OCI-LY1 (cell line): ENCODE results near the gene EPDR1.

Source experiments
- H2AFZ ChIP-seq: fragments of 200-600 bp; sonication (generic), shearing (Covaris generic); 2 replicates; pipeline ENCODE4 v1.6.0; 2014; ENCODE audit warnings: antibody characterized with exemption, mild to moderate bottlenecking, low read length
- H3F3A ChIP-seq: fragments of 200-600 bp; sonication (generic), shearing (Covaris generic); 2 replicates; pipeline ENCODE4 v1.6.0; 2014; ENCODE audit warnings: mild to moderate bottlenecking, antibody characterized with exemption, low read length, moderate library complexity; ENCODE audit not compliant: insufficient read depth
- H3K27ac ChIP-seq: fragments of 200-600 bp; sonication (generic); 2 replicates; pipeline ENCODE4 v1.5.1; 2014; ENCODE audit warnings: low read length, mixed run types, mild to moderate bottlenecking, low read depth; ENCODE audit not compliant: poor library complexity, severe bottlenecking
- H3K27me3 ChIP-seq: fragments of 200-600 bp; sonication (generic); 2 replicates; pipeline ENCODE4 v1.6.0; 2014; ENCODE audit warnings: antibody characterized with exemption, mild to moderate bottlenecking, low read length, moderate library complexity; ENCODE audit not compliant: insufficient read depth
- H3K36me3 ChIP-seq: fragments of 200-600 bp; sonication (generic); 2 replicates; pipeline ENCODE4 v1.6.1; 2014; ENCODE audit warnings: mild to moderate bottlenecking, antibody characterized with exemption, low read length, moderate library complexity, mixed read lengths; ENCODE audit not compliant: insufficient read depth
- H3K4me1 ChIP-seq: fragments of 200-600 bp; sonication (generic); 2 replicates; pipeline ENCODE4 v1.5.1; 2014; ENCODE audit warnings: mild to moderate bottlenecking, low read length, moderate library complexity; ENCODE audit not compliant: insufficient read depth, severe bottlenecking
- H3K4me2 ChIP-seq: fragments of 200-600 bp; sonication (generic), shearing (Covaris generic); 2 replicates; pipeline ENCODE4 v1.6.1; 2014; ENCODE audit warnings: low read length
- H3K4me3 ChIP-seq: fragments of 200-600 bp; sonication (generic); 2 replicates; pipeline ENCODE4 v1.5.1; 2014; ENCODE audit warnings: low read length, low read depth, mild to moderate bottlenecking, mixed read lengths; ENCODE audit not compliant: poor library complexity, severe bottlenecking
- H3K79me2 ChIP-seq: fragments of 200-600 bp; shearing (Covaris generic); 2 replicates; pipeline ENCODE4 v1.6.1; 2016; ENCODE audit warnings: mixed run types, low read length, mixed read lengths; ENCODE audit not compliant: insufficient read depth
- H3K9ac ChIP-seq: fragments of 200-600 bp; sonication (generic), shearing (Covaris generic); 2 replicates; pipeline ENCODE4 v1.6.1; 2014; ENCODE audit warnings: mild to moderate bottlenecking, low read length, mixed read lengths
- H3K9me2 ChIP-seq: fragments of 200-600 bp; sonication (generic), shearing (Covaris generic); 2 replicates; pipeline ENCODE4 v1.6.1; 2014; ENCODE audit warnings: low read depth, mild to moderate bottlenecking, low read length, mixed read lengths
- H3K9me3 ChIP-seq: fragments of 200-600 bp; shearing (Covaris generic); 2 replicates; pipeline ENCODE4 v1.6.1; 2014; ENCODE audit warnings: low read length, mixed read lengths
- H4K20me1 ChIP-seq: fragments of 200-600 bp; sonication (generic), shearing (Covaris generic); 2 replicates; pipeline ENCODE4 v1.6.0; 2016; ENCODE audit warnings: mild to moderate bottlenecking, low read length; ENCODE audit not compliant: insufficient read depth
- CTCF ChIP-seq: fragments of 200-600 bp; sonication (generic), shearing (Covaris generic); IDR thresholded peaks from 2 replicates; pipeline ENCODE4 v1.5.1; 2017; ENCODE audit warnings: mild to moderate bottlenecking, antibody characterized with exemption, low read length, moderate library complexity, mixed read lengths
- EZH2 ChIP-seq: fragments of 200-600 bp; sonication (generic), shearing (Covaris generic); IDR thresholded peaks from 2 replicates; pipeline ENCODE4 v1.8.0; 2017; ENCODE audit warnings: borderline replicate concordance, mixed run types, mild to moderate bottlenecking, antibody characterized with exemption, low read length, moderate library complexity, mixed read lengths

The EPDR1 gene

GRCh38 chr7:37943905-37944736 lies 23.7 kb downstream of the EPDR1 start:
- H3K27me3 ChIP-seq: no peaks in the 10 kb centered on the region; the same call in 1 of the 2 replicates
- H3F3A ChIP-seq: no peaks in the 10 kb centered on the region
- no peaks in the 10 kb centered on the region for H3K79me2 ChIP-seq
- no peaks in the 10 kb centered on the region for H3K4me1 ChIP-seq
- no peak overlapping the region for H2AFZ ChIP-seq
- no peak overlapping the region for H3K9ac ChIP-seq
- no peaks in the 10 kb centered on the region for H3K9me2 ChIP-seq
- no peak overlapping the region for H3K27ac ChIP-seq
- H4K20me1 ChIP-seq: no peaks in the 10 kb centered on the region
- H3K36me3 ChIP-seq: no peaks in the 10 kb centered on the region
- H3K4me3 ChIP-seq: no peak overlapping the region
- no peaks in the 10 kb centered on the region for H3K9me3 ChIP-seq
- no peak overlapping the region for H3K4me2 ChIP-seq
- no peak for TF ChIP-seq EZH2
- no peak for TF ChIP-seq CTCF

GRCh38 chr7:37944737-37945054 lies 24.3 kb downstream of the EPDR1 start:
- Histone ChIP-seq H2AFZ (no peak overlapping the region), H3K4me3 (no peak overlapping the region), H3K27ac (no peak overlapping the region), H3K9me3 (no peaks in the 10 kb centered on the region), H3K79me2 (no peaks in the 10 kb centered on the region), H3K9me2 (no peaks in the 10 kb centered on the region), H3K4me2 (no peak overlapping the region), H3F3A (no peaks in the 10 kb centered on the region), H4K20me1 (no peaks in the 10 kb centered on the region), H3K4me1 (no peaks in the 10 kb centered on the region), H3K36me3 (no peaks in the 10 kb centered on the region), H3K9ac (no peak overlapping the region), H3K27me3 (no peaks in the 10 kb centered on the region; the same call in 1 of the 2 replicates)
- TF ChIP-seq CTCF (no peak), EZH2 (no peak)

- no peaks in the 10 kb centered on the region for H3K9me3 ChIP-seq
- no peak for TF ChIP-seq CTCF
- no peak for TF ChIP-seq EZH2
- no peaks in the 10 kb centered on the region for H3F3A ChIP-seq
- H3K79me2 ChIP-seq: no peaks in the 10 kb centered on the region
- H3K4me1 ChIP-seq: no peaks in the 10 kb centered on the region
- no peaks in the 10 kb centered on the region; the same call in 1 of the 2 replicates for H3K27me3 ChIP-seq
- no peak overlapping the region for H3K27ac ChIP-seq
- H2AFZ ChIP-seq: no peak overlapping the region
- H3K4me3 ChIP-seq: no peak overlapping the region
- H3K9ac ChIP-seq: no peak overlapping the region
- no peak overlapping the region for H3K4me2 ChIP-seq
- no peaks in the 10 kb centered on the region for H3K9me2 ChIP-seq
- no peaks in the 10 kb centered on the region for H4K20me1 ChIP-seq
- H3K36me3 ChIP-seq: no peaks in the 10 kb centered on the region
These were observed 24.9 kb downstream of the EPDR1 start for GRCh38 chr7:37945336-37945735.
